GM23338 (cell line): Measurements from ENCODE around the gene KCNA2. TPM values are rescaled to one million over a fixed set of nuclear protein-coding genes. Genes with fewer than 3 reads are reported as not detected.

Source experiments
- ATAC-seq: fragments of 200-7000 bp; cut with Tn5 transposase; 3 replicates; pipeline ENCODE4 v1.9.1; 2020
- DNase-seq: peaks from one replicate; pipeline ENCODE4 v3.0.0-alpha.2; 2015; ENCODE audit warnings: low spot score
- H2AFZ ChIP-seq: fragments of 200-600 bp; sonication (generic); 2 replicates; pipeline ENCODE4 v1.8.0; 2016; ENCODE audit warnings: antibody characterized with exemption, mild to moderate bottlenecking, moderate library complexity
- H3F3A ChIP-seq: fragments of 200-600 bp; sonication (generic); replicated peaks from 2 replicates; pipeline ENCODE4 v1.8.0; 2017; ENCODE audit warnings: antibody characterized with exemption, mixed run types, low read depth
- H3K27ac ChIP-seq: fragments of 200-600 bp; sonication (generic); 2 replicates; pipeline ENCODE4 v1.6.1; 2016; ENCODE audit warnings: low read depth
- H3K27me3 ChIP-seq: fragments of 200-600 bp; sonication (generic); 2 replicates; pipeline ENCODE4 v1.8.0; 2016; ENCODE audit warnings: mild to moderate bottlenecking, mixed run types, moderate library complexity; ENCODE audit not compliant: insufficient read depth
- H3K36me3 ChIP-seq: fragments of 200-600 bp; sonication (generic); 2 replicates; pipeline ENCODE4 v1.8.0; 2016; ENCODE audit warnings: mild to moderate bottlenecking; ENCODE audit not compliant: insufficient read depth
- H3K4me1 ChIP-seq: fragments of 200-600 bp; sonication (generic); 2 replicates; pipeline ENCODE4 v1.8.0; 2016; ENCODE audit warnings: mild to moderate bottlenecking, moderate library complexity; ENCODE audit not compliant: insufficient read depth
- H3K4me2 ChIP-seq: fragments of 200-600 bp; sonication (generic); 2 replicates; pipeline ENCODE4 v1.7.1; 2017; ENCODE audit warnings: mixed run types
- H3K4me3 ChIP-seq: fragments of 200-600 bp; sonication (generic); 2 replicates; pipeline ENCODE4 v1.6.1; 2016; ENCODE audit warnings: mixed run types
- H3K79me2 ChIP-seq: fragments of 200-600 bp; sonication (generic); replicated peaks from 2 replicates; pipeline ENCODE4 v1.8.0; 2017; ENCODE audit warnings: mild to moderate bottlenecking; ENCODE audit not compliant: insufficient read depth
- H3K9me2 ChIP-seq: fragments of 200-600 bp; sonication (generic); 2 replicates; pipeline ENCODE4 v1.8.0; 2017; ENCODE audit not compliant: insufficient read depth
- H4K20me1 ChIP-seq: fragments of 200-600 bp; sonication (generic); replicated peaks from 2 replicates; pipeline ENCODE4 v1.8.0; 2017; ENCODE audit warnings: mild to moderate bottlenecking; ENCODE audit not compliant: insufficient read depth
- H3K27ac Mint-ChIP-seq: 2 replicates; pipeline ENCODE4 v1.8.0; 2020; ENCODE audit warnings: inconsistent platforms, mild to moderate bottlenecking, moderate library complexity, mixed read lengths
- H3K27me3 Mint-ChIP-seq: 3 replicates; pipeline ENCODE4 v1.8.0; 2022; ENCODE audit warnings: low read depth, mild to moderate bottlenecking, moderate library complexity, mixed read lengths, inconsistent platforms; ENCODE audit not compliant: insufficient read depth, poor library complexity
- H3K36me3 Mint-ChIP-seq: 3 replicates; pipeline ENCODE4 v1.8.0; 2021; ENCODE audit warnings: low read depth, mild to moderate bottlenecking, inconsistent platforms, moderate library complexity, mixed read lengths
- H3K4me1 Mint-ChIP-seq: 3 replicates; pipeline ENCODE4 v1.8.0; 2020; ENCODE audit warnings: mild to moderate bottlenecking, inconsistent platforms, mixed read lengths
- H3K4me3 Mint-ChIP-seq: 3 replicates; pipeline ENCODE4 v1.8.0; 2021; ENCODE audit warnings: moderate library complexity, mild to moderate bottlenecking, inconsistent platforms, mixed read lengths
- H3K9me3 Mint-ChIP-seq: 3 replicates; pipeline ENCODE4 v1.8.0; 2020; ENCODE audit warnings: moderate library complexity, mild to moderate bottlenecking, inconsistent platforms, mixed read lengths
- CTCF ChIP-seq, 2 experiments: fragments of 200-600 bp in 1 of 2; sonication (generic) in 1 of 2; conservative IDR thresholded peaks; 2 replicates each; pipeline versions ENCODE4 v1.5.1 to v1.6.1; 2016 to 2017; ENCODE audit warnings: antibody characterized with exemption in 2 of 2, low read depth in 2 of 2, mild to moderate bottlenecking in 2 of 2, moderate library complexity in 1 of 2
- ETS1 ChIP-seq: IDR thresholded peaks from 2 replicates; pipeline ENCODE4 v1.6.1; 2016; ENCODE audit warnings: antibody characterized with exemption
- NANOG ChIP-seq: IDR thresholded peaks from 2 replicates; pipeline ENCODE4 v1.6.1; 2016; ENCODE audit warnings: antibody characterized with exemption, borderline replicate concordance
- STAT1 ChIP-seq: IDR thresholded peaks from one replicate; pipeline ENCODE4 v1.6.1; 2016; ENCODE audit warnings: antibody characterized with exemption; ENCODE audit not compliant: unreplicated experiment
- ZNF462 ChIP-seq: fragments of 250-450 bp; sonication (Bioruptor Pico); IDR thresholded peaks from 2 replicates; pipeline ENCODE4 v1.5.0; 2020; ENCODE audit warnings: mild to moderate bottlenecking, moderate library complexity
- polyA plus RNA-seq: library from polyadenylated mRNA; unstranded; fragments of >200 nt; fragmentation: Nextera tagmentation; extraction: Ambion mirVana; gene quantifications from 2 replicates; pipeline ENCODE4 v1.2.1, GENCODE V29; 2016
- total RNA-seq: library from RNA; depleted of rRNA; stranded (reverse); fragments of >200 nt; shearing (Covaris generic); gene quantifications from 2 replicates; pipeline ENCODE4 v1.2.3, GENCODE V29; 2014

The KCNA2 gene
- total and polyA plus RNA-seq, 2 experiments from 2014 or later, result 0.11 to 1.5 TPM

- TF ChIP-seq ZNF462 (CRISPR knock-in tag), result no peak
- TF ChIP-seq NANOG, result no peak
These were observed 4.8 kb downstream of the KCNA2 start (continued) for GRCh38 chr1:110601332-110601731.

GRCh38 chr1:110600716-110601115 is 5.4 kb downstream of the KCNA2 start:
- no peaks in the 10 kb centered on the region for H3K9me3 Mint-ChIP-seq
- peaks cover 12% of the 10 kb centered on the region; the same call in 2 of the 3 replicates for H3K4me1 Mint-ChIP-seq
- Histone ChIP-seq H3K4me2 (no peak overlapping the region), H3K27me3 (peaks cover 28% of the 10 kb centered on the region), H3K79me2 (no peaks in the 10 kb centered on the region), H3K4me1 (0 out of 2 replicates have a peak, but pooled peaks cover under 1% of the 10 kb centered on the region), H2AFZ (no peak overlapping the region), H3F3A (no peaks in the 10 kb centered on the region), H3K36me3 (no peaks in the 10 kb centered on the region), H4K20me1 (no peaks in the 10 kb centered on the region), H3K4me3 (no peak overlapping the region), H3K27ac (no peak overlapping the region), H3K9me2 (no peaks in the 10 kb centered on the region)
- H3K27ac Mint-ChIP-seq, result no peak overlapping the region
- no peak overlapping the region for H3K4me3 Mint-ChIP-seq
- no peaks in the 10 kb centered on the region for H3K36me3 Mint-ChIP-seq
- DNase-seq (no peak), ATAC-seq (no peak)
- TF ChIP-seq STAT1, result no peak
- TF ChIP-seq ZNF462 (CRISPR knock-in tag), result no peak
- TF ChIP-seq CTCF (conservative IDR thresholded peaks at IDR 0.05; ENCODE audit: low read depth in 2 of 2), result no peak
- TF ChIP-seq ETS1, result no peak
- peaks cover 21% of the 10 kb centered on the region for H3K27me3 Mint-ChIP-seq
